ENCODE data around the gene NDST4.

GRCh38 chr4:114941503-114941902, 171.9 kb downstream of the NDST4 start:
- TF ChIP-seq CTCF (conservative IDR thresholded peaks at IDR 0.05; ENCODE audit: low read depth, low read length) (no peak), EZH2phosphoT487 (IDR thresholded peaks at IDR 0.05; ENCODE audit: borderline replicate concordance, low read length) (no peak), EZH2 (IDR thresholded peaks at IDR 0.05; ENCODE audit: low read length, unreplicated experiment) (no peak)

Data from PC-3 (cell line).